PC-3 (cell line): ENCODE measurements around the gene CDK5RAP2. TPM values are rescaled to one million over a fixed set of nuclear protein-coding genes. Genes with fewer than 3 reads are reported as not detected.

Experiments used
- ATAC-seq: fragments of 200-7000 bp; cut with Tn5 transposase; 2 replicates; pipeline ENCODE4 v1.9.1; 2020; ENCODE audit warnings: mild to moderate bottlenecking, moderate library complexity
- BruUV-seq: library from RNA; stranded (reverse); fragments of 400-500 nt; replicated peaks from 2 replicates; lab custom pipeline; 2021; lab: Mats Ljungman, UMichigan
- CTCF ChIA-PET: fragments of 300-600 bp; sonication (Branson Sonifier 250); formaldehyde crosslinking; loops from one replicate; lab custom pipeline; 2022; ENCODE audit warnings: antibody characterized with exemption; lab: Charles Lee
- POLR2A ChIA-PET: fragments of 300-600 bp; sonication (Branson Sonifier 250); formaldehyde crosslinking; loops from one replicate; lab custom pipeline; 2022; ENCODE audit warnings: antibody characterized with exemption; ENCODE audit not compliant: unreplicated experiment; lab: Charles Lee
- DNase-seq: peaks from one replicate; pipeline ENCODE4 v3.0.0-alpha.2; 2015
- H2AFZ ChIP-seq: fragments of 300-600 bp; sonication (generic); 2 replicates; pipeline ENCODE4 v1.6.0; 2016; ENCODE audit warnings: antibody characterized with exemption, low read length
- H3F3A ChIP-seq: fragments of 300-600 bp; sonication (generic); one replicate; pipeline ENCODE4 v1.6.0; 2017; ENCODE audit warnings: antibody characterized with exemption, low read length, control low read depth, mild to moderate bottlenecking; ENCODE audit not compliant: unreplicated experiment
- H3K27ac ChIP-seq: fragments of 300-600 bp; sonication (generic); 2 replicates; pipeline ENCODE4 v1.5.1; 2016; ENCODE audit warnings: mild to moderate bottlenecking, low read length
- H3K27me3 ChIP-seq: fragments of 300-600 bp; sonication (generic); 2 replicates; pipeline ENCODE4 v1.6.1; 2016; ENCODE audit warnings: low read length, mixed read lengths
- H3K36me3 ChIP-seq: fragments of 300-600 bp; sonication (generic); 2 replicates; pipeline ENCODE4 v1.6.1; 2016; ENCODE audit warnings: low read depth, mixed run types, low read length, mixed read lengths
- H3K4me1 ChIP-seq: fragments of 300-600 bp; sonication (generic); 2 replicates; pipeline ENCODE4 v1.5.1; 2016; ENCODE audit warnings: low read length; ENCODE audit not compliant: insufficient read depth
- H3K4me2 ChIP-seq: fragments of 300-600 bp; sonication (generic); 2 replicates; pipeline ENCODE4 v1.6.0; 2016; ENCODE audit warnings: low read length
- H3K4me3 ChIP-seq: fragments of 300-600 bp; sonication (generic); 2 replicates; pipeline ENCODE4 v1.5.1; 2016; ENCODE audit warnings: mild to moderate bottlenecking, low read length, mixed read lengths
- H3K79me2 ChIP-seq: fragments of 300-600 bp; sonication (generic); 2 replicates; pipeline ENCODE4 v1.6.1; 2017; ENCODE audit warnings: low read length, mixed read lengths
- H3K9ac ChIP-seq: fragments of 300-600 bp; sonication (generic); 2 replicates; pipeline ENCODE4 v1.6.0; 2016; ENCODE audit warnings: mild to moderate bottlenecking, low read length
- H3K9me2 ChIP-seq: fragments of 300-600 bp; sonication (generic); replicated peaks from 2 replicates; pipeline ENCODE4 v1.6.1; 2016; ENCODE audit warnings: mixed run types, low read length, mixed read lengths
- H3K9me3 ChIP-seq: fragments of 300-600 bp; sonication (generic); 2 replicates; pipeline ENCODE4 v1.6.1; 2016; ENCODE audit warnings: low read length, mixed read lengths
- H4K20me1 ChIP-seq: fragments of 300-600 bp; sonication (generic); 2 replicates; pipeline ENCODE4 v1.6.1; 2016; ENCODE audit warnings: low read length, mixed read lengths
- CTCF ChIP-seq: fragments of 300-600 bp; sonication (generic); conservative IDR thresholded peaks from 2 replicates; pipeline ENCODE4 v1.5.1; 2017; ENCODE audit warnings: antibody characterized with exemption, low read depth, mild to moderate bottlenecking, low read length
- EZH2 ChIP-seq: fragments of 300-600 bp; sonication (generic); IDR thresholded peaks from one replicate; pipeline ENCODE4 v1.6.1; 2017; ENCODE audit warnings: antibody characterized with exemption, mild to moderate bottlenecking, low read length; ENCODE audit not compliant: unreplicated experiment
- EZH2phosphoT487 ChIP-seq: fragments of 300-600 bp; sonication (generic); IDR thresholded peaks from 2 replicates; pipeline ENCODE4 v1.6.1; 2018; ENCODE audit warnings: mild to moderate bottlenecking, antibody characterized with exemption, low read length, borderline replicate concordance
- intact Hi-C: fragments of 100-400 bp; cut with micrococcal nuclease; formaldehyde crosslinking; loops from 2 replicates; pipeline ENCODE4 v1.9.0; 2023
- total RNA-seq: library from RNA; depleted of rRNA; stranded (reverse); fragments of >200 nt; gene quantifications from 2 replicates; pipeline ENCODE4 v1.2.3, GENCODE V29; 2014

The CDK5RAP2 gene
- total RNA-seq, 1 experiment from 2014 or later, result 37.4 TPM

GRCh38 chr9:120360510-120360909, 219.5 kb downstream of the CDK5RAP2 start:
- H2AFZ ChIP-seq, result no peak overlapping the region
- H3K9ac ChIP-seq, result no peak overlapping the region
- H3F3A ChIP-seq, result no peaks in the 10 kb centered on the region
- intact Hi-C loops, result no loop called here
- POLR2A ChIA-PET, result no interaction called here
- no peak for DNase-seq
- ATAC-seq, result no peak
- CTCF ChIA-PET, result no interaction called here
- no peaks in the 10 kb centered on the region for H3K36me3 ChIP-seq
- H3K9me2 ChIP-seq, result no peaks in the 10 kb centered on the region
- no peaks in the 10 kb centered on the region for H3K9me3 ChIP-seq
- H3K27me3 ChIP-seq, result no peaks in the 10 kb centered on the region
- no peak overlapping the region for H3K4me3 ChIP-seq
- H3K79me2 ChIP-seq, result no peaks in the 10 kb centered on the region
- H3K4me2 ChIP-seq, result no peak overlapping the region
- no peaks in the 10 kb centered on the region for H3K4me1 ChIP-seq
- no TSS peak for BruUV-seq
- H3K27ac ChIP-seq, result no peak overlapping the region
- TF ChIP-seq EZH2, result no peak
- TF ChIP-seq EZH2phosphoT487, result no peak
- no peak for TF ChIP-seq CTCF
- no peaks in the 10 kb centered on the region for H4K20me1 ChIP-seq

DNA sequence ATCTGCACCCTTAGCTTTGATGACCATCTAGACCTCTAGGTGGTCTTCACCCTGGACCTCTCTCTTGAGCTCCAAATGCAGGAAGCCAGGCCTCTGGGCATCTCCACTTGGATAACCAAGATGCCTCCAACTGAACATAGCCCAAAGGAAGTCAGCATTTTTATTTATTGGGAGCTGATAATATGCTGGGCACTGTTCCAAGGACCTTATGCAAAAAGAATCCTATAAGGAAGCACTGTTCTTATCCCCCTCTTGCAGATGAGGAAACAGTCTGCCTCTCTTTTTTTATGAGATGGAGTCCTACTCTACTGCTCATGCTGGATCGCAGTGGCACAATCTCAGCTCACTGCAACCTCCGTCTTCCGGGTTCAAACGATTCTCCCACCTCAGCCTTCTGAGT, 219.9 kb downstream of the CDK5RAP2 start:
- no peak for ATAC-seq
- BruUV-seq, result no TSS peak
- Histone ChIP-seq H3K9me2 (no peaks in the 10 kb centered on the region), H3K9ac (no peak overlapping the region), H3K4me1 (no peaks in the 10 kb centered on the region), H3K27ac (no peak overlapping the region), H2AFZ (no peak overlapping the region), H3K27me3 (no peaks in the 10 kb centered on the region), H3K4me2 (no peak overlapping the region), H3K36me3 (no peaks in the 10 kb centered on the region), H3K4me3 (no peak overlapping the region), H4K20me1 (no peaks in the 10 kb centered on the region), H3K79me2 (no peaks in the 10 kb centered on the region), H3K9me3 (no peaks in the 10 kb centered on the region), H3F3A (no peaks in the 10 kb centered on the region)
- TF ChIP-seq CTCF, result no peak
- TF ChIP-seq EZH2, result no peak
- TF ChIP-seq EZH2phosphoT487, result no peak
- CTCF ChIA-PET, result no interaction called here
- DNase-seq, result no peak
- intact Hi-C loops, result no loop called here
- POLR2A ChIA-PET, result no interaction called here

DNA sequence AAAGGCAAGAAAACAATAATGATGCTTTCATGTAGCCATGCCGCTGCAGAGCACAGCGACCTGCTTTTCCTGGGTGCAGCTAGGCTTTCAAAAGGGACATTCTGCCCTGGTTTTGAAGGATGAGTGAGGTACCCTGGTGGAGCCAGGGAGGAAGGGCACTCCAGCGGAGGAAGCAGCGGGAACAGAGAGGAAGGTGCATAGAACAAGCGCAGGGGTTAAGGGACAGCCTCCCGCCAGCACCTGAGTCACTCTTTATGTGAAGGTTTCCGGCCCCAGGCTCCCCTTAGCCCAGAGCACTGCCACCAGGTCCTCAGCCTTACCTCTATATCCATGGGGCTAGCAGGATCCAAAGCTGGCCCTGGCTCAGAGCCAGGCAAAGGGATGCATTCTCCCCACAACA, 221.1 kb downstream of the CDK5RAP2 start:
- intact Hi-C loops, result no loop called here
- no peaks in the 10 kb centered on the region for H3K79me2 ChIP-seq
- ATAC-seq, result no peak

More for the DNA sequence above, 221.1 kb downstream of the CDK5RAP2 start:
- ChIA-PET POLR2A (no interaction called here), CTCF (no interaction called here)
- Histone ChIP-seq H3K4me1 (no peaks in the 10 kb centered on the region), H2AFZ (no peak overlapping the region), H3K9me3 (no peaks in the 10 kb centered on the region), H3K9me2 (no peaks in the 10 kb centered on the region), H3K9ac (no peak overlapping the region), H3K4me2 (no peak overlapping the region), H4K20me1 (no peaks in the 10 kb centered on the region), H3F3A (no peaks in the 10 kb centered on the region), H3K36me3 (no peaks in the 10 kb centered on the region), H3K27me3 (no peaks in the 10 kb centered on the region), H3K27ac (no peak overlapping the region), H3K4me3 (no peak overlapping the region)
- no peak for DNase-seq
- no TSS peak for BruUV-seq
- TF ChIP-seq EZH2phosphoT487, result no peak
- TF ChIP-seq EZH2, result no peak
- TF ChIP-seq CTCF, result no peak
